IPS DF 4.7 (cell line): ENCODE data around the gene DNAH17.

Experiments used
- DNase-seq: peaks from one replicate; pipeline ENCODE4 v3.0.0-alpha.2; 2013; ENCODE audit warnings: low spot score; ENCODE audit errors: extremely low read depth

DNAH17 gene

DNA sequence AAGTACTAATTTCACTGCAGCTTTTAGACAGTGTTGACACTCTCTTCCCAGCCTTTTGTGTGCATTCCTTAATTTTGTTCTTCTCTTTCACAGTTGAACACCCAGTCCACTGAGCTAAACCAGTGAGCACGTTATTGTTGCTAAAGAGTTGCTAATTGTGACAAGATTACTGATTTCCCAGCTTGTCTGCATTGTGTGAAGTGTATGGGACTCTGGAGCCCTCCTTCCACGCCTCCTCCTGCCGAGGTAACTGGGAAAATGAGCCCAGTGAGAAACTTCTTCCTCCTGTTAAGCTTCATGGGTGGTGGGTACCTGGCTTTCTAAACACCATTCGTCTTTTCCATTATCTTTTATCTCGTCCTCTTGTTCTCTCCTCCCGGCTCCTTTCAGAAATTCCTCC lies 29.8 kb upstream of the DNAH17 start:
- no peak for DNase-seq

DNA sequence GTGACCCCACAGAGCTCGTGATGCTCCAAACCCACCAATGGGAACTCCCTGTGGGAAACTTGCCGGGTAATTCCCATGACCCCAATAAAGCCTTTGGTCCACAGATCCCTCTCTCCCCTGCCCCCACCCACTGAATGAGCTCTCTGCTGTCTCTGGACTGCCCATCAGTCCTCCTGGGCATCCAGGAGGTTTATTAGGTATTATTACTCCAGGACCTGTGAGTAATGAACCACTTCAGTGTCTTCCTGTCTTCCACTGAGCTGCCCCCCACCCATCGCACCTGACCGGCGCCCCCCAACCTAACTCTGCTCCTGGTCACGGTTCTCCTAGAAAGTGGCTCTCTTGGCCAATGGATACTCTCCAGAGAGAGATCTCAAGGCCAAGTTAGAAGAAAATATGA lies 28.7 kb upstream of the DNAH17 start:
- no peak for DNase-seq

DNA sequence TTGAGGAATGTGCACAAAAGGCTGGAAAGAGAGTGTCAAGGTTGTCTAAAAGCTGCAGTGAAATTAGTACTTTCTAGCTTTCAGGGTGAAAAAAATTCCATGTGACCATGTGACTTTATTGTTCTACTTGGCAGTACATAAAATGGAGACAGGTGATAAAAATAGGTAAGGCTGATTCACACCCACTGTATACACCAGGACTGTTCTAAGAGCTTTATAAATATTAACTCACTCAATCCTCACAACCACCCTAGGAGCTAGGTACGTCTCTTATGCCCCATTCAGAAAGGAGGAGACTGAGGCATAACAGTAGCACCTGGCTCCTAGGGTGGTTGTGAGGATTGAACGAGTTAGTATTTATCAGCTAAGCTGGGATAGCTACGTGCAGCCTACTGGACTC lies 28.2 kb upstream of the DNAH17 start:
- no peak for DNase-seq

DNA sequence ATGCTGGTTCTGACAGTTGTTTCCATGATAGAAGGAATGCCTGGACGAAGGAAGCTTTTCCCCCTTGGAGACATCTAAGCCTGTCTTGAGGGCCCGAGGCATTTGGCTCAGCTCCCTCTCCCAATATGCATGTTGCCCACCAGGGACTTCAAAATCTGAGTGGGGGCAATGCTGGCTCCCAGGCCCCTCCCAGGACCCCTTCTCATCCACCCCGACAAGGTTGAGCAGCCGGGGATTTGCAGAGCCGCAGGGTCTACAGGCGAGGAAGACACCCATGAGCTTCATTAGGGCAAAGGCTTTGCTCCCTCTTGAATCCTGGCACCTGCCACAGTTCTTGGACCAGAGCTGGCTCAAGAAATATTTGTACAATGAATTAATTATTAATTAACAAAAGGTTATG lies 25.1 kb upstream of the DNAH17 start:
- no peak for DNase-seq

DNA sequence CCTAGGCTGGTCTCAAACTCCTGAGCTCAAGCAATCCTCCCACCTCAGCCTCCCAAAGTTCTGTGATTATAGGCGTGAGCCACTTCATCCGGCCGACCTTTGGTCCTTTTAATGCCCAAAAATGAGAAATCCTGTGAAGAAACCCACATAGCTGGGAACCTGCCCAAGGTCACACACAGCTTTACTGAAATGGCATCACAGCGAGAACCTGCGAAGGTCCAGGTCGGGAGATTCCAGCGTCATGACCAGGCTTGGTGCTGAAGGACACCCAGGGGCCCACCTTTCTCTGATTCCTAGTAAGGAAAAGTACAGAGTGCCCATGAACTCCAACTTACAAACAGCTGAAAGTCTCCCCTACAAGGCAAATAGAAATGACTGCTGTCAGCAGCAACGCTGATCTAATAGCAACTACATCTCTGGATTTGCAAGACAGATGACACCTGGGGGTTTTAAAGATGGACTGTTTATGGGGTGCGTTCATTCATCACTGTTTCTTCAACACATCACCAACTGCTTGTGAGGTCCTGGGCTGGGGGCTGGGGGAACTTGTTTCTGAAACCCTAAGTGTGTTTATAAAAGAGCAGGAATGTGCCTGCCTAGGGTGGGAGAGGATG lies 24.5 kb upstream of the DNAH17 start:
- DNase-seq: no peak

DNA sequence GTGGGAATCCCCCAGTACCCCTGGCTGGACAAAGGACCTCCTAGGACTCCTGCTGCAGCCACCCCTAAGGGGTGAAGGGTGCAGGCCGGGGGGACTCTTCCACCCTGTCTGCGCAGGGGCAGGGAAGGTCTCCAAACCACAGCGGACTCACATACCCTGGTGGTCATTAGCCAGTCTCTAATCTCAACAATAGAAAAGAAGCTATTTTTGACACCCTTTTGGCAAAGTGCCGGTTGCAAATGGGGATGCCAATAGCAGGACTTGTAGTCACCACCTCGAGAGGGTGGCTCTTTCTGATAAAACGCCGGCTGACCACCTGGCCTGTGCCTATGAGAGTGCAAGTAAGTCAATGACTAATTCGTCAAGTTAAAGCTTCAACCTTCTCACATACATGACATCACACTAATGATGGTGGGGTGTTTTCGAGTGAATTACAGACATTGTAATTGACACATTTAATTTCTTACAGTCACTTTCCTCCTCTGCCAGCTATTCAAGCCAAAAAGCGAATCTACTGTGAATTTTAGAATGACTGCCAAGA lies 23.1 kb upstream of the DNAH17 start:
- no peak for DNase-seq

DNA sequence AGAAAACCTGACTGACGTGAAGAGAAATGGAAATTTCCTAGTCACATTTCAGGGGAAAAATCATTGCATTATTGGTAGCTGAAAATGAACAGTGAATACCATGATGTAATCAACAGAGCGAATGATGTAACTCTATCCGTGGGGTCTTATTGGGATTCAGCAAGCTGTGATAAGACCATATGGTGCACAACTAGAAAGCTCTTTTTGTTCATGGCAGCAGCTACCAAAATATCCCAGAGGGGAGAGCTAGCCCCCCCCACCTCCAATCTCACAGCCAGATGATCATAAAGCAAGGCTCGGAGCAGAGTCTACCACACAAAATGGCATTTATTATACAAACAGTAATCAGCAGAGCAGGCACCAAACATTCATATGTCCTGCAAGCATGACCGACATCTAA lies 22.2 kb upstream of the DNAH17 start:
- DNase-seq: no peak

DNA sequence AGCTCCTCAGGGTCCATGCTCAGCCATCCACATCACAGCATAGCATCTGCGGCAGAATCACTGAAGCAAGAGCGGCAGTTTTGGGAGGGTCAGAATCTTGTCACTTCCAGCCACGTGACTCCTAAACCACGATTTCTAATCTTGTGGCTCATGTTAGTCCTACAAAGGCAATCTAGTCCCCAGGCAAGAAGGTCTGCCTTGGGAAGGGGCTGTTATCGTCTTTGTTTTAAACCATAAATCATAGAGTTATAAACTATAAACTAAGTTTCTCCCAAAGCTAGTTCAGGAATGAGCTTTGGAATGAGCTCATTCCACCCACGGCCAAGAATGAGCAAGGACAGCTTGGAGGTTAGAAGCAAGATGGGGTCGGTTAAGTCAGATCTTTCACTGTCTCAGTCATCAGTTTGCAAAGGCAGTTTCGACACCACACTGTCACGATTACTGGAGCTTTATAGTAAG lies 20.8 kb upstream of the DNAH17 start:
- no peak for DNase-seq

DNA sequence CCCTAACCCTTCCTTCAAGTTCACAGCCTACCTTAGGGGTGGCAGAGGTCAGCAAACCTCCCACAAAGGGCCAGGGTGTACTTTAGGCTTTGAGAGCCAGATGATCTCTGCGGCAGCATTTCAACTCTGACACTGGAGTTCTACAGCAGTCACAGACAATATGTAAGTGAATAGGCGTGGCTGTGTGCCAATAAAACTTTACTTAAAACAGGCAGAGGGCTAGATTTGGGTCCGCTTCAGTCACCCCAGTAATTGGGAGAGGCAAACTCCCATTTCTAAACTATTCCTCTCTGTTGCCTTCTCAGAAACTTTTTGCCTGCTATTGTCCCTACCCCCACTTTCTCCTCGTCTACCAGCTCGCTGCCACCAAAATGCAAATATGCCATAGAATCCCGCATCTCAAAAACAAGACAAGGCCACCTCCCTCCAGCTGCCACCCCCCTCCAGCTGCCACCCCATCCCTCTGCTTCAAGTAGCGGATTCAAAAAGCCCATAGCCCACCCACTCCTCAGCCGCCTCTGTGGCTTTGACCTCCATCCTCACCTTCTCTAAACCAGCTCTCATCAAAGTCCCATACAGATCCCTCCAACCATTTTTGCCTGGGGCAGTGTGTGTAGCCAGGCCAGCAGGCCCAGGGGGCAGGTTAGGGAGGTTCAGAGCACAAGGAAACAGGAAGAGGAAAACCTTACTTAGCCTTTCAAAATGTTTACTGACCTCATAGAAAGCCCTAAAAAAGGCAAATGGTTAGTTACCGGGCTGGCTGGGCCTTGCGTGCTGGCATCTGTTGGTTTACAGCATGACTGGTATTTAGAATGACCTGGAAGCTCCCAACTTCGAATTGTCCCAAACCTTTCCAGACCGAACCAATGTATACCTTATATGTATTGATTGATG lies 19.9 kb upstream of the DNAH17 start:
- DNase-seq: no peak

DNA sequence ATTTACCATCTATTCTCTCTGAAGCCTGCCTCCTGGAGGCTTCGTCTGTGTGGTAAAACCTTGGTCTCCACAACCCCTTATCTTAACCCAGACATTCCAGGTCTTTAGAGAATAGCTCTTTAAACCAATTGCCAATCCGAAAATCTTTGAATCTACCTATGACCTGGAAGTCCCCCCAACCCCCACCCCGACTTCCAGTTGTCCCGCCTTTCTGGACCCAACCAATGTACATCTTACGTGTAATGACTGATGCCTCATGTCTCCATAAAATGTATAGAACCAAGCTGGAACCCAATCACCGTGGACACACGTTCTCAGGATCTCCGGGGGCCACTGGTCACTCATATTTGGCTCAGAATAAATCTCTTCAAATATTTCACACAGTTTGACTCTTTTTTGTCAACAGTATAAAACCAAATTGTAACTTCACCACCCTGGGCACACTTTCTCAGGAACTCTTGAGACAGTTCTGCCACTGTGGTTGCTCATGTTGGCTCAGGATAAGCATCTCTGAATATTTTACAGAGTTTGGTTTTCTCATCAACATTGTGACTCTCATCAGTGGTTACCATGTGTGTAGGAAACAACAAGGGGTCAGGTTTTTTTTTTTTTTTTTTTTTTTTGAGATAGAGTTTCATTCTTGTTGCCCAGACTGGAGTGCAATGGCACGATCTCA lies 18.1 kb upstream of the DNAH17 start:
- DNase-seq: no peak

DNA sequence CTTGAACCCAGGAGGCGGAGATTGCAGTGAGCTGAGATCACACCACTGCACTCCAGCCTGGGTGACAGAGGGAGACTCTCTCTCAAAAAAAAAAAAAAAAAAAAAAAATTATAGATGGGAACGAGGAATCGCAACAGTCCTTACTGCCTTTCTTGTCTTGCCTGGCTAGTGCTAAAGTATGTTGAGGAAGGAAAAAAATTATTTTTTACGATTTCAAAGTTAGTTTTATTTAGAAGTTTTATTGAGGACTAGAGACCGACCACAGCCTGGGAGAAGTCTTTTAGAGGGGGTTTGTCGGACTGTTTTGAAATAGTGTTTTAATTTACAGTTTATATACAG lies 15.8 kb upstream of the DNAH17 start:
- no peak for DNase-seq

DNA sequence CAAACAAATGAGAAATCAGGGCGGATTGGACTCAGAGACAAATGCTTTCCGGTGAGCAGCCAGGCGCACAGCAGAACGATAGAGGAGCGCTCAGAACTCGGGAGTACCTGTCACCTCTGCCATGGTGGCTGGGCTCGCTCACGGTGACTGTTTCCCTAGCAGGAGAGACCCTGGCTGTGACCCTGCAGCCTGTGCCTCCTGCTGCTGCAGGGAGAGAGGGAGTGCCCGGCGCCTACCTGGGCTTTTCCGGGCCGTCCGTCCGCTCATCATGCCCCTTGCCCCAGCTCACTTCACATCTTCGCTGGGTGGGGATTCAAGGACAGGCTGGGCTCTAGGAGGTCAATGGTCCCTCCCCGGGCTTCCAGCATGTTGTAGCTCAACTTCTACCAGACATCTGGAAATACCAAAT lies 14.1 kb upstream of the DNAH17 start:
- no peak for DNase-seq

DNA sequence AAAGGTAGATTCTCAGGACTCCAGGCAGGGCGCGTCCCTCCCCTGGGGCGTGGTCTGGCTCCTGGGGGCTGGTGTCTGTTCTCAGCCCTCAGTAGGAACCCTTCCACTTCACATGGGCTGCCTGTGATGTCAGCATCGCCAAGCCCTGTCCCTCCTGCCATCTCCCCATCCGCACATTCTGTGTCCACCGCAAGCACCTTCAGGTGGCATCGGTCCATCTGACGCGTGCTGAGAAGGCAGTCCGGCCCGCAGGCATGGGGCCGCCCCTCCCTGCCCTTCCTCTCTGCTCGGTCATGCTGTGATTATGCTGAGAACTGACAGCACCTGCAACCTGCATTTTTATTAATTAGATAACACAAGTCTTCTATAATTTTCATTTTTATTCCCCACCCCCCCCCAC lies 12.7 kb upstream of the DNAH17 start:
- no peak for DNase-seq

DNA sequence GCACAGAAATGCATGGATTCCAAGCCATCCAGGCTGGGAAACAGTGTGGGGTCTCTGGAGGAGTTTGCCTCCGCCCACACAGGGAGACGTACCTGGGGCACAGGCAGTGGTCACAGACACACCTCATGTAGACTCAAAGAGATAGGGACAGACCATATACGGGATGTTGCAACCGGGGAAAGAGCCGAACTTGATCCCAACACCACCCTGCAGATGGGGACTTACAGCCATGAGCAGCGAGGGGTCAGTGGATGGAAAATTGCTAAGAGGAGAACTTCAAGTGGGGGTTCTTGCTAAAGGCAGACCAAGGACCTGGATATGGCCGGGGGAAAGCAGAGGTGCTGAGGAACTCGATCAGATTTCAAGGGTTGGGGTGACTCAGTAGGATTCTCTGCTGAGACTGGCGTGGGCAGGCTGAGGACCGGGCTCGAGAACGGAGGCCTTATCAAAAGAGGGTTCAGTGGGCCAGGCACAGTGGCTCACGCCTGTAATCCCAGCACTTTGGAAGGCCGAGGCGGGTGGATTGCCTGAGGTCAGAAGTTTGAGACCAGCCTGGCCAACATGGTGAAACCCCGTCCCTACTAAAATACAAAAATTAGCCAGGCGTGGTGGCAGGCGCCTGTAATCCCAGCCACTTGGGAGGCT lies 12.0 kb upstream of the DNAH17 start:
- DNase-seq: no peak

DNA sequence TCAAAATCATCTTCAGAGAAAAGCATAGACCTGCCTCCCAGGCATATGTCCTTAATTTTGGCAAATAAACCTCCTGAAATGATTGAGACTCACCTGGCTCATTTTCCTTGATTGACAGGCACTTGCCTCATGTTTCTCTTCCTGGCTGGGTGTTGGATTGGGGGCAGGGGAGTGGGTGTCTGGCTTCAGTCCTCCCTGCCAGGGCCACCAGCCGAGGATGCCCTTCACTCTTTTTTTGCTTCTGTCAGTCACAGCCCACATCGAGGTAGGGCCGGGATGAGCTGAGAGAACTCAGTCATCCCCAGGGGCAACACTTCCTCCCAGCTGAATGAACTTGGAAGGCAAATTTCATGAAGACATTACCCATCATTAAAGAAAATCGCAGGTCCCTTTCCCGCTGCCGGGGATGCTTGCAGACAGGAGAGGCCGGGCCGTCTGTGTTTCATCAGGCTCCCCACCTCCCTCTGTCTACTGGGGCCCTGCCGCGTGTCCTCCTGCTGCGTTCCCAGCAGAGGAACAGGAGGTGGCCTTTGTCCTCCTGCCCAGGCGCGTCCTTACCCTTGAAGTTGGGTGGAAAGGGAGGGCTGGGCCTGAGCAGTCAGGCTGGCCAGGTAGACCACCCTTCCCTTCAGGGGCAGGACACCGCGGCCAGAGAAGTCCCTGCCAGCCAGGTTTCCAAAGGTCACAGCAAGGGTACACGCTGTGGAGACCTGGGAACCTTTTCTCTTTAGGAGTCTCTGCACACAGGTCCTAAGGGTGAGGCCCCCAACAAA lies 11.2 kb upstream of the DNAH17 start:
- no peak for DNase-seq

DNA sequence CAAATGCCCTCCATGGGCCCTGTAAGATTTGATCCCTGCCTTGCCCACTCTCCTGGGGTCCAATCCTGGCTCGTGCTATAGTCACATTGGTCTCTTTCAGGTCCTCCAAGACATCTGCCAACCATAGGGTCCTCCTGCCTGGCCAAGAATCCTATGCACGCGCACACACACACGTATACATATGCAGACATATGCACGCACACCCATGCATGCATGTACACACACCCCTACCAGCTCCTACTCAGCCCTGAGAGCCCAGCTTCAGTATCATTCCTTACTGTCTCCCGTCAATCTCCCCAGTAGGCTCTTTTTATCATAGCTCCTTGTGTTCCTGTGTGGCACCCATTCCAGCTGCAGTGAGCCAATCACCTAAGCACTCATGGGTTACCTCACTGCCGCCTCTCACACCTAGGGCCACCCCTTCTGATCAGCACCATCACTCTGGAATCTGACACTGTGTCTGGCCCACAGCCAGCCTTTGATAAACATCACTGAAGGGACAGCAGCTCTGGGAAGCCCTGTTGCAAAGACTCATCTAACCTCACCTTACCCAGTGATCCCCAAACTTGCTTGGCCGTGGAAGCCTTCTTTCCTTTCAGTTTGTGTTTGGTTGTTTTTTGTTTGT lies 7.9 kb upstream of the DNAH17 start:
- DNase-seq: no peak

DNA sequence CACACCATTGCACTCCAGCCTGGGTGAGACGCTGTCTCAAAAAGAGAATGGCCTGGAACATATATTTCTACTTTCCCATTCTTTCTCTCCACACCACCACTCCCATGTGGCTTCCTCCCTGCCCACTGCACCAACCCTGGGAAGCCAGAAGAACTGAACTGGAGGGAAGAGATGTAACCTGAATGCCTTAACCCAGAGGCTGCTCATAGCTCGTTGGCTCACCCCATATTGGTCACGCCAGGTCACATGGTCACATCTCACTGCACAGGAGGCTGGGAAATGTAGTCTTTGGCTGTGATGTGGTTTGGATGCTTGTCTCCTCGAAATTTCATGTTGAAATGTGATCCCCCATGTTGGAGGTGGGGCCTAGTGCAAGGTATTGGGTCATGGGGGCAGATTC lies 5.9 kb upstream of the DNAH17 start:
- DNase-seq: peak; percentile 11

DNA sequence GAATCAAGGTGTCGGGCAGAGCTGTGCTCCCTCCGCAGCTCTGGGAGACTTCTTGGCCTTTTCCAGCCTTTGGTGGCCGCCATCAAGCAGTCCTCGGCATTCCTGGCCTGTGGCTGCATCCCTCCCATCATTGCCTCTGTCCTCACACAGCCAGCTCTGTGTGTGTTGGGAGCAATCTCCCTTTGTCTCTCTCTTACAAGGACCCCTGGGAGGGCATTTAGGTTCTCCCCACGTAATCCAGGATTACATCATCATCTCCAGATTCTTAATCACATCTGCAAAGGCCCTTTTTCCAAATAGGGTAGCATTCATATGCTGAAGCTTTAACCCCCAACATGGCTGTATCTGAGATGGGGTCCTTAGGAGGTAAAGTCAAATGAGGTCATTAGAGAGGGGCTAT lies 4.1 kb upstream of the DNAH17 start:
- DNase-seq: no peak

DNA sequence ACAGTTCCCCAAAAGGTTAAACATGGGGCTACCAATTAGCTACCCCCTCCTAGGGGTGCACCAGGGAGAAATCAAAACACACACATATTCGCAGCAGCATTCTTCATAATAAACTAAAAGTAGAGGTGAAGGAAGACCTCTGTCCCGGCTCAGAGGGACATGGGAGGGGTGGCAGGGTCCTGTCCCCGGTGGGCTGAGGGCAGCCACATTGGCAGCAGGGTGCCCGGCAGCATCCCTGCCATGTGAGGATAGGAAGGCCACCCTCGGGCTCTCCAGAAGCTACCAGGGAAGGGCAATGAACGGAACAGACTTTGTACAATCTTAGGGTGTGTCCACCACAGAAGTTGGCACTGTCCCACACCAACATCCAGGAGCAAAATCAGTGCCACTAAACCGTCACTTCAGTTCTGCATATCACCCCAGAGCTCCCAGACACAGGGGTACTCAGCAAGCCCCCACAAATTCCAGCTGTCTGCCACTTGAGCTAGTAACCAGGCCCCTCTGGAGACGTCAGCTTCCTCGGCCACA lies 3.1 kb upstream of the DNAH17 start:
- no peak for DNase-seq

DNA sequence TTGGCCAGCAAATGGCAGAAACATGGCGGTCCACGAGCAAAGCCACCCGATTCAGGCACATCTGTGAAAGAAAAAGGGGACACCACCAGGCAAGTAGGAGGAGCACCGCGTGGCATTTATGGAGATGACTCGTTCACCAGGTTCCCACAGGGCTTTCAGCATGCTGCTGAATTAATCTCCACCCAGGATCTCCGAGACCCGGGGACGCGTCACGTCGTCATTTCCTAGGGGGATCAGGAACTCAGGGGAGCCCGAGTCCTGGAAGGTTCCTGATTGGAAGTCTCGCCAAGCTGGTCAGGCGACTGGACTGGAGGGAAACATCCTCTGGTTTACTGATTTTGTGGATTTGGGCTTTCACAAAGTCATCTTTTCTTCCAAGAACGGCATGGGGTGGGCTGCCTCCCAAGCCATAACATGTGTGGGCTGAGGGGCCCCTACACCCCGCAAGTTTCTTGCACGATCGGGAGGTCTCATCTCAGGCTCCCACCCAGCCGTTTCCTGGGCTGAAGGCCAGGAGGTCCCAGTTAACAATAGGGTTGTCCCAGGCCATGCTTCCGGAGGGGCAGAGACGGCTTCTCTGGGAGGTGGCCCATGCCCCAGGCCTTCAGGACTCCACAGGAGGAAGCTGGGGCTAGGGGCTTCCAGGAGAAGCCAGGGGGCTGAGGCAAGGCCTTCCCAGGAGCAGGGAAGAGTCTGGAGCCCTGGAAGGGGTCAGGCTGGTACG lies 645 bp downstream of the DNAH17 start:
- DNase-seq: no peak
